GM12874 (cell line): Measurements from ENCODE around the gene AADACL2.

ENCODE experiments used
- TF ChIP-seq, protein P1 (sequence below): IDR thresholded peaks from 2 replicates; pipeline ENCODE4 v1.5.1; 2011; ENCODE audit warnings: low read depth, mild to moderate bottlenecking, control low read depth, low read length, moderate library complexity; ENCODE audit not compliant: insufficient read depth

Gene AADACL2, protein sequence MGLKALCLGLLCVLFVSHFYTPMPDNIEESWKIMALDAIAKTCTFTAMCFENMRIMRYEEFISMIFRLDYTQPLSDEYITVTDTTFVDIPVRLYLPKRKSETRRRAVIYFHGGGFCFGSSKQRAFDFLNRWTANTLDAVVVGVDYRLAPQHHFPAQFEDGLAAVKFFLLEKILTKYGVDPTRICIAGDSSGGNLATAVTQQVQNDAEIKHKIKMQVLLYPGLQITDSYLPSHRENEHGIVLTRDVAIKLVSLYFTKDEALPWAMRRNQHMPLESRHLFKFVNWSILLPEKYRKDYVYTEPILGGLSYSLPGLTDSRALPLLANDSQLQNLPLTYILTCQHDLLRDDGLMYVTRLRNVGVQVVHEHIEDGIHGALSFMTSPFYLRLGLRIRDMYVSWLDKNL

DNA sequence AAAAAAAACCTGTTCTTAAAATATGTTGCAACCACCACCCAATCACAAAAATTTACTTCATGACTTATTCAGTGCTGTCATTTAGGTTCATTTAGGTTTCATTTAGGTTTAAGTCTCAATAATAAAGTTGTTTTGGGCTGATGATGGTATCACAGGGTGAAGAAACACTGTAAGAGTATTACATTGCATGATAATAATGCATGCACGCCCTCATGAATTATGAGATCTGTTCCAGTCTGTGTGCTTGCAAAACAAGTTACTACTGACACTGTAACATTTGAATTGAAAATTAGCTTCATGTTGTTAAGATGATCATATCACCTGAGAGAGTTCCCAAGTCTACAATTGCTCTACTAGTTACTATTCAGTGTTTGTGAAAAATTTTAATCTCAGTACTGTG, at the start of gene AADACL2:
Gene AADACL2 (plus strand): TSS at position 315 of the 400 bp plus-strand sequence. CDS start 109 bp downstream, outside the sequence.
- TF ChIP-seq, protein P1, sequence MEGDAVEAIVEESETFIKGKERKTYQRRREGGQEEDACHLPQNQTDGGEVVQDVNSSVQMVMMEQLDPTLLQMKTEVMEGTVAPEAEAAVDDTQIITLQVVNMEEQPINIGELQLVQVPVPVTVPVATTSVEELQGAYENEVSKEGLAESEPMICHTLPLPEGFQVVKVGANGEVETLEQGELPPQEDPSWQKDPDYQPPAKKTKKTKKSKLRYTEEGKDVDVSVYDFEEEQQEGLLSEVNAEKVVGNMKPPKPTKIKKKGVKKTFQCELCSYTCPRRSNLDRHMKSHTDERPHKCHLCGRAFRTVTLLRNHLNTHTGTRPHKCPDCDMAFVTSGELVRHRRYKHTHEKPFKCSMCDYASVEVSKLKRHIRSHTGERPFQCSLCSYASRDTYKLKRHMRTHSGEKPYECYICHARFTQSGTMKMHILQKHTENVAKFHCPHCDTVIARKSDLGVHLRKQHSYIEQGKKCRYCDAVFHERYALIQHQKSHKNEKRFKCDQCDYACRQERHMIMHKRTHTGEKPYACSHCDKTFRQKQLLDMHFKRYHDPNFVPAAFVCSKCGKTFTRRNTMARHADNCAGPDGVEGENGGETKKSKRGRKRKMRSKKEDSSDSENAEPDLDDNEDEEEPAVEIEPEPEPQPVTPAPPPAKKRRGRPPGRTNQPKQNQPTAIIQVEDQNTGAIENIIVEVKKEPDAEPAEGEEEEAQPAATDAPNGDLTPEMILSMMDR = no peak

DNA sequence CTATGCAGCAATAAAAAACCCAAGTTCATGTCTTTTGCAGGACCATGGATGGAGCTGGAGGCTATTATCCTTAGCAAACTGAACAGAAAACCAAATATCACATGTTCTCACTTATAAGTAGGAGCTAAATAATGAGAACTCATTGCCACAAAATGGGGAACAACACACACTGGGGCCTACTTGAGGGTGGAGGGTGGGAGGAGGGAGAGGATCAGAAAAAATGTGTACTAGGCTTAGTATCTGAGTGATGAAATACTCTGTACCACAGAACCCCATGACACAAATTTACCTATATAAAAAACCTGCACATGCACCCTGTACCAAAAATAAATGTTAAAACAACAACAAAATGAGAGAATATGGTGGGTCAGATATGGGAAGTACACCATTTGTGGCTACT, 49.6 kb upstream of the AADACL2 start:
- TF ChIP-seq, protein P1 = no peak

GRCh38 chr3:151686257-151686656, 47.5 kb upstream of the AADACL2 start:
- TF ChIP-seq, protein P1 = no peak

DNA sequence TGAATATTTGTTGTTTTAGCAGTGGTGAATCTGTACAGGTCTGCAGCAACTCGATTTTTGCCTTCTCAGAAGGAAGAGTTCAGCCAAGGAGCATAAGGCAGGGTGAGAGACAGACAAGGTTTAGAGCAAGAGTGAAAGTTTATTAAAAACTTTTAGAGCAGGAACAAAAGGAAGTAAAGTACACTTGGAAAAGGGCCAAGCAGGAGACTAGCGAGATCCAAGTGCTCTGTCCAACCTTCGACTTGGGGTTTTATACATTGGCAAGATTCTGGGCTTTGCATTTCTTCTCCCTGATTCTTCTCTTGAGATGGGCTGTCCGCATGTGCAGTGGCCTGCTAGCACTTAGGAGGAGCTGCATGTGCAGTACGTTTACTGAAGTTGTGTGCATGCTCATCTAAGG, 46.7 kb upstream of the AADACL2 start:
- TF ChIP-seq, protein P1 = no peak

DNA sequence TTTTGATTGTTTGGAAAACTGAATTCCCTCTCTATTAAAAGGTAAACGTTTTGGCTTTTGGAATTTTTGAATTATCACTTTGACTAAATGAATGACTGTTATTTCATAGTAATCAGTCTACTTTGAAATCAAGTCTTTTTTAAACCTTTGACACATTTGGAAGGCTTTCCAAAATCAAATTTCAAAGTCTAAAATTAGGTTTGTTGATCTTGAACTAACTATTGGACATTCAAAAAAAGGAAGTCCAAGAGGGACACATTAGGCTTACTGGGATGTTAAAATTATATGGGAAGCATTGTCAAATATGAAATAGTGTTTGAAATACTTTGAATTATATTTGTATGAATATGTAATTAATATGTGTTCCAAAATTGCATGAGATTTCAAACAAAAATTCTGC, 45.2 kb upstream of the AADACL2 start:
- TF ChIP-seq, protein P1 = no peak

DNA sequence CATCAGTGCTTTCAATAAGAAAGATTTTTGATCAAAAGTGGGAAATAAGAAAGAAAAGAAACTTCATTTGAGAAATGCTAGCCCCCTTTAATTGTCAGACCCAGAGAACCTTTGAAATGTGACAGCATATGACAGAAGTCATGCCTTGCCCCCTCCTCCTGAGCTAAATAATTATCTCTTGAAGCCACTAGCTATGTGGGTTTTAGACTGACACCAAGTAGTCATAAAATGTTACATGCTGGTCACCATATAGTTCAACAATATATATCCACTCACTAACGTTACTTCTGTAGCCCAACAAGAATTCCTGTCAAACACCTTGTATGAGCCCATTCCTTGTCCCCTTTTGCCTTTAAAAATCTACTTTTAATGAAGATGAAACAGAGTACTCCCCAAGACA, 43.1 kb upstream of the AADACL2 start:
- TF ChIP-seq, protein P1 = no peak

DNA sequence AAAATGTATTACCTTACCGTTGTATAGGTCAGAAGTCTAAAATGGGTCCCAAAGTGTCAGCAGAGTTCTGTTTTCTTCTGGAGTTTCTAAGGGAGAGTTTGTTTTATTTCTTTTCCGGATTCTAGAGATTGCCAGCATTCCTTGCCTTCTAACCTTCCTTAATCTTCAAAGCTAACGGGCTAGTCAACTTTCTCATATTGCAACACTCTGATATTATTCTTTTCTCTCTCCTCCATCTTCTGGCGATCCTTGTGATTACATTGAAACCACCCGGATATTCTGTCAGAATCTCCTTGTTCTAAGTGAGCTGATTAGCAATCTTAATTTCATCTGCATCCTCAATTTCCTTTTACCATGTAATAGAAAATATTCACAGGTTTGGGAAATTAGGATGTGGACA, 36.2 kb upstream of the AADACL2 start:
- TF ChIP-seq, protein P1 = no peak
